Measurements from ENCODE around the gene SBF2. TPM values are rescaled to one million over a fixed set of nuclear protein-coding genes. Genes with fewer than 3 reads are reported as not detected.

The SBF2 gene
- total and polyA plus RNA-seq, 3 experiments from 2014 or later: 3.7 to 4.3 (median 4.2) TPM

GRCh38 chr11:9731256-9731655, 562.8 kb downstream of the SBF2 start:
- Mint-ChIP-seq H3K27me3 (no peaks in the 10 kb centered on the region), H3K4me3 (no peak overlapping the region), H3K9me3 (peaks cover 9 to 13% (median 12%) of the 10 kb centered on the region in 5 donors), H3K4me1 (no peaks in the 10 kb centered on the region), H3K27ac (no peak overlapping the region), H3K36me3 (peaks cover 12 to 34% (median 31%) of the 10 kb centered on the region in 3 donors)
- ChIA-PET POLR2A (no interaction called here), CTCF (interaction anchor here (1.0 to 1.5 kb wide), 2 partner anchors 17 to 27 kb away, joined by 3 to 5 read pairs; no protein-coding TSS in a partner anchor)
- Histone ChIP-seq H3K27ac (ENCODE audit: low read depth, low read length) (no peak overlapping the region), H3K9me3 (ENCODE audit: low read length) (no peaks in the 10 kb centered on the region), H3K36me3 (ENCODE audit: insufficient read depth, low read length) (no peaks in the 10 kb centered on the region), H3K4me1 (ENCODE audit: insufficient read depth, low read length) (no peaks in the 10 kb centered on the region), H3K4me3 (ENCODE audit: low read length) (no peak overlapping the region), H3K27me3 (ENCODE audit: insufficient read depth, low read length, poor library complexity, severe bottlenecking) (no peaks in the 10 kb centered on the region)
- no peak for DNase-seq

Other genes starting within 250 kb of the SBF2 start
- under 1 TPM; 0.24 to 0.64 TPM for gene ADM, start 10.9 kb upstream of the SBF2 start, total RNA-seq
- gene ADM, start 10.9 kb upstream of the SBF2 start, polyA plus RNA-seq: 0.16 TPM
- 10 to 100 TPM; 10.8 to 12.2 TPM for gene AMPD3, start 161.0 kb upstream of the SBF2 start, total RNA-seq
- gene AMPD3, start 161.0 kb upstream of the SBF2 start, polyA plus RNA-seq: 12.0 TPM
- 10 to 100 TPM; 19.6 to 20.0 TPM for gene RNF141, start 247.0 kb upstream of the SBF2 start, total RNA-seq
- 19.2 TPM for gene RNF141, start 247.0 kb upstream of the SBF2 start, polyA plus RNA-seq

Measured in CD8-positive, alpha-beta memory T cell (primary cell).